Fibroblast of villous mesenchyme (primary cell): ENCODE results near the gene PLXDC2. TPM values are rescaled to one million over a fixed set of nuclear protein-coding genes. Genes with fewer than 3 reads are reported as not detected.

ENCODE experiments used
- DNase-seq: peaks from one replicate; pipeline ENCODE4 v3.0.0-alpha.2; 2010; ENCODE audit warnings: low read depth
- H3K4me3 ChIP-seq: 2 replicates; pipeline ENCODE4 v1.5.1; 2011; ENCODE audit warnings: low read depth, mild to moderate bottlenecking, low read length
- total RNA-seq: library from RNA; depleted of rRNA; stranded (reverse); fragments of >200 nt; gene quantifications from 2 replicates; pipeline ENCODE4 v1.2.3, GENCODE V29; 2012
- TF ChIP-seq, protein P1 (sequence below): IDR thresholded peaks from 2 replicates; pipeline ENCODE4 v1.5.1; 2012; ENCODE audit warnings: low read depth, mild to moderate bottlenecking, low read length; ENCODE audit not compliant: insufficient read depth

PLXDC2 gene
- total RNA-seq, 1 donor: 19.0 TPM

GRCh38 chr10:19869370-19869769 lies 53.1 kb downstream of the PLXDC2 start:
- TF ChIP-seq, protein P1, sequence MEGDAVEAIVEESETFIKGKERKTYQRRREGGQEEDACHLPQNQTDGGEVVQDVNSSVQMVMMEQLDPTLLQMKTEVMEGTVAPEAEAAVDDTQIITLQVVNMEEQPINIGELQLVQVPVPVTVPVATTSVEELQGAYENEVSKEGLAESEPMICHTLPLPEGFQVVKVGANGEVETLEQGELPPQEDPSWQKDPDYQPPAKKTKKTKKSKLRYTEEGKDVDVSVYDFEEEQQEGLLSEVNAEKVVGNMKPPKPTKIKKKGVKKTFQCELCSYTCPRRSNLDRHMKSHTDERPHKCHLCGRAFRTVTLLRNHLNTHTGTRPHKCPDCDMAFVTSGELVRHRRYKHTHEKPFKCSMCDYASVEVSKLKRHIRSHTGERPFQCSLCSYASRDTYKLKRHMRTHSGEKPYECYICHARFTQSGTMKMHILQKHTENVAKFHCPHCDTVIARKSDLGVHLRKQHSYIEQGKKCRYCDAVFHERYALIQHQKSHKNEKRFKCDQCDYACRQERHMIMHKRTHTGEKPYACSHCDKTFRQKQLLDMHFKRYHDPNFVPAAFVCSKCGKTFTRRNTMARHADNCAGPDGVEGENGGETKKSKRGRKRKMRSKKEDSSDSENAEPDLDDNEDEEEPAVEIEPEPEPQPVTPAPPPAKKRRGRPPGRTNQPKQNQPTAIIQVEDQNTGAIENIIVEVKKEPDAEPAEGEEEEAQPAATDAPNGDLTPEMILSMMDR: no peak
- DNase-seq: no peak
- H3K4me3 ChIP-seq: no peak overlapping the region

DNA sequence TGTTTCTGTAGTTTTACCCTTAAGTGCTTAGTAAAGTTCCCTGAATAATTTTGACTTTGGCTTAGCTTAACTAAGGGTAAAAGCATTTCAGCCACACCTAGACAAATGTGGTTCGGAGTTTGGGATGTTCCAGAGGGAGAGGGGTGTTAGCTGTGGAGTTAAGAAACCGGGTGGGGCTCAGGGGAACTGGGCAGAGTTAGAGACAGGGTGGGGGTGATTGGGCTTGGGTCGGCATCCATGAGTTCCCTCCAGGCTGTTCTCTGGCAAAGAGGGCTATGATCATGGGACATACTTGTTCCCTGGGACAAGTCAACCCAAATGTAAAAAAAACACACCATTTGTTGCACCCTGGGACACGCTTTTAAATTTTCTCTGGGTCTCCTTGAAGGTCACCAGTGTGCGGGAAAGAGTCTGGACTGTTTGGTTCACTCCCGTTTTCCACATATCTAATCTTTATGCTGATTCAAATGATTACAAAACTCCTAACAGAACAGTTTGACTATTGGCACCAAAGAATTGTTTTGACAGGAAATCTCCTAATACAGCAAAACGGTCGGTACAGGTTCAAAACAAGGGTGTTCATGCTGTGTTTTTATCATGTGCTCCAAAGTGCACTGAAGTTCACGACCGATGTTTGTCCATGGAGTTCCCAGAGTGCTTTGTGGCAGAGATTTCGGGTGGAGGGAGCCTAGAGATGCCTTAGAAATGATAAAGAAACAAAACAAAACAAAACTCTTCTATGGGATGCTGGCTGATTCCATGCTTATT lies 56.5 kb downstream of the PLXDC2 start:
- DNase-seq: no peak
- TF ChIP-seq, protein P1: no peak
- H3K4me3 ChIP-seq: no peak overlapping the region

GRCh38 chr10:19874190-19874589 lies 58.0 kb downstream of the PLXDC2 start:
- DNase-seq: no peak
- TF ChIP-seq, protein P1: no peak
- H3K4me3 ChIP-seq: no peak overlapping the region

GRCh38 chr10:19874791-19875190 lies 58.6 kb downstream of the PLXDC2 start:
- H3K4me3 ChIP-seq: no peak overlapping the region
- TF ChIP-seq, protein P1: no peak
- no peak for DNase-seq

- H3K4me3 ChIP-seq: no peak overlapping the region
- no peak for DNase-seq
- TF ChIP-seq, protein P1: no peak
These were observed 60.3 kb downstream of the PLXDC2 start for GRCh38 chr10:19876570-19876969.

DNA sequence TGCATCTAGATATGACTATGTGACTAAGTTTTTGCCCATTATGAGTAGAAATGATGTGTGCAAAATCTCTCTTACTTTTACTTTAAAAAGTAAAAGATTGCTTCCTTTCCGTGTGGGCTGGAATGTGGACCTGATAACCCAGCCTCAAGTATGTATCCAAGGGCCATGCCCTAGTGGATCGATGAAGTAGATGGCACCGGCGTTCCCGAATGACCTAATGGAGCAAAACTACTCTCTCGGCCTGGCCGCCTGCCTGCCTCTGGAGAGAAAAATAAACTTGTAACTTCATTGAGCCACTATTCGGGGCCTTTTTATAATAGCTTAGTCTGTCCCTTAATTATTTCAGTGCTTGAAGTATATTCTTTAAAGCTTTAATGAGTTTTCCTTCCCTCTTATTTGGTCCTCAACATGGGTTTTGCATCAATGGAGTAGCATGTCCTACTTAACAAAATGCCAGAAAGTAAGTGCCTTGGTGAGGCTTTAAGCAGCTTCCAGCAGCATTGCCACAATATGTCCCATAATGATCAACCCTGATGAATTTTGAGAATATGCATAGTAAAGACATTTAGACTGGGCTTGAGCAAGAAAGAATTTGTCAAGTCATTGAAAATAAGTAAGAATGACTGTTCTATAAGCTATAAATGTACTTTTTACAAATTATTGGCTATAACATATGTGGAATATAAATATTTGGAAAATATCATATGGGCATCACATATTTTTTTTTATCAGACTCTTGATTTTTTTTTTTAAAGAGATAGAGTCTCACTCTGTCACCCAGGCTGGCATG lies 61.4 kb downstream of the PLXDC2 start:
- TF ChIP-seq, protein P1: no peak
- H3K4me3 ChIP-seq: no peak overlapping the region
- DNase-seq: no peak
